Panc1 (cell line): ENCODE data around the gene HEBP2. TPM values are rescaled to one million over a fixed set of nuclear protein-coding genes. Genes with fewer than 3 reads are reported as not detected.

Experiments used
- ATAC-seq: fragments of 200-7000 bp; cut with Tn5 transposase; 2 replicates; pipeline ENCODE4 v1.9.1; 2020; ENCODE audit warnings: mild to moderate bottlenecking, moderate library complexity
- BruUV-seq: library from RNA; stranded (reverse); fragments of 400-500 nt; replicated peaks from 2 replicates; lab custom pipeline; 2021; lab: Mats Ljungman, UMichigan
- CTCF ChIA-PET: fragments of 300-600 bp; sonication (Branson Sonifier 250); formaldehyde crosslinking; loops from one replicate; lab custom pipeline; 2022; ENCODE audit warnings: antibody characterized with exemption; lab: Charles Lee
- POLR2A ChIA-PET: fragments of 300-600 bp; sonication (Branson Sonifier 250); formaldehyde crosslinking; loops from one replicate; lab custom pipeline; 2022; ENCODE audit warnings: antibody characterized with exemption; lab: Charles Lee
- DNase-seq: peaks from one replicate; pipeline ENCODE4 v3.0.0-alpha.2; 2010; ENCODE audit warnings: low read depth, low spot score
- H3K27ac ChIP-seq: 2 replicates; pipeline ENCODE4 v1.5.1; 2011; ENCODE audit warnings: mild to moderate bottlenecking, low read length, inconsistent platforms
- H3K27me3 ChIP-seq: fragments of 200-500 bp; sonication (Bioruptor generic); 2 replicates; pipeline ENCODE4 v1.6.0; 2014; ENCODE audit warnings: low read length, inconsistent platforms; ENCODE audit not compliant: control insufficient read depth, insufficient read depth
- H3K36me3 ChIP-seq: fragments of 200-500 bp; sonication (Bioruptor generic); 2 replicates; pipeline ENCODE4 v1.5.1; 2014; ENCODE audit warnings: inconsistent platforms, mild to moderate bottlenecking, low read length, moderate library complexity; ENCODE audit not compliant: control insufficient read depth, insufficient read depth
- H3K4me1 ChIP-seq: 2 replicates; pipeline ENCODE4 v1.5.1; 2011; ENCODE audit warnings: inconsistent platforms, mild to moderate bottlenecking, low read length, moderate library complexity; ENCODE audit not compliant: control insufficient read depth, insufficient read depth
- H3K4me3 ChIP-seq, 2 experiments: 2 replicates each; pipeline ENCODE4 v1.5.1; 2011 to 2012; ENCODE audit warnings: low read depth in 2 of 2, low read length in 2 of 2, mild to moderate bottlenecking in 2 of 2, inconsistent platforms in 1 of 2, moderate library complexity in 1 of 2
- H3K9me3 ChIP-seq: fragments of 200-500 bp; sonication (Bioruptor generic); 2 replicates; pipeline ENCODE4 v1.5.1; 2014; ENCODE audit warnings: low read depth, mild to moderate bottlenecking, inconsistent platforms, low read length, moderate library complexity; ENCODE audit not compliant: control insufficient read depth, insufficient read depth
- POLR2AphosphoS5 ChIP-seq: IDR thresholded peaks from 2 replicates; pipeline ENCODE4 v1.6.1; 2012; ENCODE audit warnings: mild to moderate bottlenecking, low read depth, low read length, moderate library complexity
- SIN3A ChIP-seq: IDR thresholded peaks from 2 replicates; pipeline ENCODE4 v1.6.1; 2012; ENCODE audit warnings: low read depth, mild to moderate bottlenecking, low read length, moderate library complexity, borderline replicate concordance; ENCODE audit not compliant: insufficient read depth
- TCF7L2 ChIP-seq: IDR thresholded peaks from 2 replicates; pipeline ENCODE4 v1.6.1; 2011; ENCODE audit warnings: mild to moderate bottlenecking, low read depth, low read length, inconsistent platforms
- in situ Hi-C: cut with HindIII; loops from 2 replicates; pipeline ENCODE4 v1.10.0; 2016; ENCODE audit warnings: low sequenced_read_pairs, low pct_unique_long_range_greater_than_20kb
- intact Hi-C: fragments of 100-400 bp; cut with micrococcal nuclease; formaldehyde crosslinking; loops from one replicate; pipeline ENCODE4 v1.10.0; 2022; ENCODE audit not compliant: unreplicated experiment
- total RNA-seq: library from RNA; stranded (reverse); gene quantifications from one replicate; pipeline ENCODE4 v1.2.1, GENCODE V29; 2021; ENCODE audit not compliant: unreplicated experiment
- TF ChIP-seq, protein P1 (sequence below), 2 experiments: IDR thresholded peaks; 2 replicates each; pipeline ENCODE4 v1.6.1; 2011 to 2012; ENCODE audit warnings: low read depth in 2 of 2, control low read depth in 1 of 2, low read length in 1 of 2, mild to moderate bottlenecking in 1 of 2, moderate library complexity in 1 of 2; ENCODE audit not compliant: insufficient read depth in 1 of 2
- TF ChIP-seq, protein P2 (sequence below): fragments of 450-650 bp; IDR thresholded peaks from 2 replicates; pipeline ENCODE4 v1.5.1; 2017; ENCODE audit warnings: mild to moderate bottlenecking

The HEBP2 gene
- total RNA-seq, 1 experiment from 2014 or later, result 48.1 TPM

DNA sequence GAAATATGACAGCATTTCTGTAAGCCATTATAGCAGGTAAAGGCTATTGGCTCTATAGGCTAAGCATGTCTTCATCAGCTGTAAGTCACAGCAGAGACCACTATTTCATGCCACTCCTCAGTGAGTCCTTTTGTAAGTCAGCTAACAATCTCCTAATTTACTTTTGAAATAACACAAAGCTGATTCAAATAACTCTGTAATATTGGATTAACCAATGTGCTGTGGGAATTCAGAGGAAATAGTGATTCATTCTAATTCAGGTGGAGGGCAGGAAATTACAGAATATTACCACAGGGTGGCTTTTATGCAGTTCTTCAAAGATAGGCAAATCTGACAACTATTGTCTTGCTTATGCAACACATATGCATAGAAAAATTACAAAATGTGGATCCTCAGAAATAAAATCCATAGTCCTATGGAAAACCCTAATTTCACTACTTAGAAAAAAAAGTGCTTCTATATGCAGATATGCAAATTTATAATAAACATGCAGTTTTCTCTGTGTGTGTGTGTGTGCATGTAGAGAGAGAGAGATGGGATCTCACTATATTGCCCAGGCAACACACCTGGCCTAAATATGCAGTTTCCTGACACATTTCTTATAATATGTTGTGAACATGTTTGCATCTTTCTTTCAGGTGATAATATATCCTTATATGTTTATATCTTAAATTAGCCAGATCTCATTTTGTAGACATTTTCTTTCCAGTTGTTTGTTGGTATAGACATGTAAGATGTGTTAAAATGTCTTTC, 31.1 kb upstream of the HEBP2 start:
- no TSS peak for BruUV-seq

DNA sequence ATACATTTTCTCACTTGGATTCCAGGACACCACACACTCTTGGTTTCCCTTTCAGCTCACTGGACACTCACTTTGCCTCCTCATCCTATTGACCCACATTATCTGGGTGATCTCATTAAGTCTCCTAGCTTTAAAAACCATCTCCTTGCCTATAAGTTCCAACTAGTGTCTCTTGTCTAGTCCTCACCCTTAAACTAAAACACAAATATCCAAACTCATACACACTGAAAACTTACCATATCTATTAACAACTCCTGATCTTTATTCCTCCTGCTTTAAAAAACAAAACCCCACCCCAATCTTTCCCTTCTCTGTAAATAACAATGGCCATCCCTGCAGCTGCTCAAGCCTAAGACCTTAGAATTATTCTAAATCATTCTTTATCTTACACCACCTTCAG, 29.8 kb upstream of the HEBP2 start:
- TF ChIP-seq, protein P1, sequence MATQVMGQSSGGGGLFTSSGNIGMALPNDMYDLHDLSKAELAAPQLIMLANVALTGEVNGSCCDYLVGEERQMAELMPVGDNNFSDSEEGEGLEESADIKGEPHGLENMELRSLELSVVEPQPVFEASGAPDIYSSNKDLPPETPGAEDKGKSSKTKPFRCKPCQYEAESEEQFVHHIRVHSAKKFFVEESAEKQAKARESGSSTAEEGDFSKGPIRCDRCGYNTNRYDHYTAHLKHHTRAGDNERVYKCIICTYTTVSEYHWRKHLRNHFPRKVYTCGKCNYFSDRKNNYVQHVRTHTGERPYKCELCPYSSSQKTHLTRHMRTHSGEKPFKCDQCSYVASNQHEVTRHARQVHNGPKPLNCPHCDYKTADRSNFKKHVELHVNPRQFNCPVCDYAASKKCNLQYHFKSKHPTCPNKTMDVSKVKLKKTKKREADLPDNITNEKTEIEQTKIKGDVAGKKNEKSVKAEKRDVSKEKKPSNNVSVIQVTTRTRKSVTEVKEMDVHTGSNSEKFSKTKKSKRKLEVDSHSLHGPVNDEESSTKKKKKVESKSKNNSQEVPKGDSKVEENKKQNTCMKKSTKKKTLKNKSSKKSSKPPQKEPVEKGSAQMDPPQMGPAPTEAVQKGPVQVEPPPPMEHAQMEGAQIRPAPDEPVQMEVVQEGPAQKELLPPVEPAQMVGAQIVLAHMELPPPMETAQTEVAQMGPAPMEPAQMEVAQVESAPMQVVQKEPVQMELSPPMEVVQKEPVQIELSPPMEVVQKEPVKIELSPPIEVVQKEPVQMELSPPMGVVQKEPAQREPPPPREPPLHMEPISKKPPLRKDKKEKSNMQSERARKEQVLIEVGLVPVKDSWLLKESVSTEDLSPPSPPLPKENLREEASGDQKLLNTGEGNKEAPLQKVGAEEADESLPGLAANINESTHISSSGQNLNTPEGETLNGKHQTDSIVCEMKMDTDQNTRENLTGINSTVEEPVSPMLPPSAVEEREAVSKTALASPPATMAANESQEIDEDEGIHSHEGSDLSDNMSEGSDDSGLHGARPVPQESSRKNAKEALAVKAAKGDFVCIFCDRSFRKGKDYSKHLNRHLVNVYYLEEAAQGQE (IDR thresholded peaks at IDR 0.05; ENCODE audit: insufficient read depth in 1 of 2, low read depth in 2 of 2, low read length in 1 of 2), result no peak
- no peak for TF ChIP-seq TCF7L2
- no peak for TF ChIP-seq POLR2AphosphoS5
- TF ChIP-seq SIN3A, result no peak
- TF ChIP-seq, protein P2, sequence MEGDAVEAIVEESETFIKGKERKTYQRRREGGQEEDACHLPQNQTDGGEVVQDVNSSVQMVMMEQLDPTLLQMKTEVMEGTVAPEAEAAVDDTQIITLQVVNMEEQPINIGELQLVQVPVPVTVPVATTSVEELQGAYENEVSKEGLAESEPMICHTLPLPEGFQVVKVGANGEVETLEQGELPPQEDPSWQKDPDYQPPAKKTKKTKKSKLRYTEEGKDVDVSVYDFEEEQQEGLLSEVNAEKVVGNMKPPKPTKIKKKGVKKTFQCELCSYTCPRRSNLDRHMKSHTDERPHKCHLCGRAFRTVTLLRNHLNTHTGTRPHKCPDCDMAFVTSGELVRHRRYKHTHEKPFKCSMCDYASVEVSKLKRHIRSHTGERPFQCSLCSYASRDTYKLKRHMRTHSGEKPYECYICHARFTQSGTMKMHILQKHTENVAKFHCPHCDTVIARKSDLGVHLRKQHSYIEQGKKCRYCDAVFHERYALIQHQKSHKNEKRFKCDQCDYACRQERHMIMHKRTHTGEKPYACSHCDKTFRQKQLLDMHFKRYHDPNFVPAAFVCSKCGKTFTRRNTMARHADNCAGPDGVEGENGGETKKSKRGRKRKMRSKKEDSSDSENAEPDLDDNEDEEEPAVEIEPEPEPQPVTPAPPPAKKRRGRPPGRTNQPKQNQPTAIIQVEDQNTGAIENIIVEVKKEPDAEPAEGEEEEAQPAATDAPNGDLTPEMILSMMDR, result no peak
- Histone ChIP-seq H3K36me3 (no peaks in the 10 kb centered on the region), H3K27ac (no peak overlapping the region), H3K4me3 (no peak overlapping the region), H3K4me1 (no peaks in the 10 kb centered on the region), H3K9me3 (no peaks in the 10 kb centered on the region), H3K27me3 (no peaks in the 10 kb centered on the region; the same call in 1 of the 2 replicates)
- in situ Hi-C loops (no loop called here), intact Hi-C loops (no loop called here)
- CTCF ChIA-PET, result interaction anchor here (0.6 kb wide), 1 partner anchor 212 kb away, joined by 4 read pairs; no protein-coding TSS in a partner anchor
- DNase-seq, result no peak
- BruUV-seq, result no TSS peak
- no peak for ATAC-seq
- POLR2A ChIA-PET, result no interaction called here

More for the DNA sequence above, 31.1 kb upstream of the HEBP2 start:
- H3K27me3 ChIP-seq, result no peaks in the 10 kb centered on the region; the same call in 1 of the 2 replicates
- no peaks in the 10 kb centered on the region for H3K4me1 ChIP-seq
- no peaks in the 10 kb centered on the region for H3K36me3 ChIP-seq
- DNase-seq (no peak), ATAC-seq (no peak)
- ChIA-PET CTCF (no interaction called here), POLR2A (no interaction called here)
- no peak for TF ChIP-seq POLR2AphosphoS5
- TF ChIP-seq TCF7L2, result no peak
- TF ChIP-seq SIN3A, result no peak
- TF ChIP-seq, protein P1 (IDR thresholded peaks at IDR 0.05; ENCODE audit: insufficient read depth in 1 of 2, low read depth in 2 of 2, low read length in 1 of 2), result no peak
- TF ChIP-seq, protein P2, result no peak
- in situ Hi-C loops (no loop called here), intact Hi-C loops (no loop called here)
- H3K27ac ChIP-seq, result no peak overlapping the region
- no peak overlapping the region for H3K4me3 ChIP-seq
- no peaks in the 10 kb centered on the region for H3K9me3 ChIP-seq
